Smooth muscle cell of bladder (primary cell): Measurements from ENCODE around the gene SCGB2A2. TPM values are rescaled to one million over a fixed set of nuclear protein-coding genes. Genes with fewer than 3 reads are reported as not detected.

Source experiments
- total RNA-seq: library from RNA; depleted of rRNA; stranded (reverse); fragments of >200 nt; gene quantifications from 2 replicates; pipeline ENCODE4 v1.2.3, GENCODE V29; 2014

The SCGB2A2 gene
- not detected in 2 replicates for total RNA-seq

DNA sequence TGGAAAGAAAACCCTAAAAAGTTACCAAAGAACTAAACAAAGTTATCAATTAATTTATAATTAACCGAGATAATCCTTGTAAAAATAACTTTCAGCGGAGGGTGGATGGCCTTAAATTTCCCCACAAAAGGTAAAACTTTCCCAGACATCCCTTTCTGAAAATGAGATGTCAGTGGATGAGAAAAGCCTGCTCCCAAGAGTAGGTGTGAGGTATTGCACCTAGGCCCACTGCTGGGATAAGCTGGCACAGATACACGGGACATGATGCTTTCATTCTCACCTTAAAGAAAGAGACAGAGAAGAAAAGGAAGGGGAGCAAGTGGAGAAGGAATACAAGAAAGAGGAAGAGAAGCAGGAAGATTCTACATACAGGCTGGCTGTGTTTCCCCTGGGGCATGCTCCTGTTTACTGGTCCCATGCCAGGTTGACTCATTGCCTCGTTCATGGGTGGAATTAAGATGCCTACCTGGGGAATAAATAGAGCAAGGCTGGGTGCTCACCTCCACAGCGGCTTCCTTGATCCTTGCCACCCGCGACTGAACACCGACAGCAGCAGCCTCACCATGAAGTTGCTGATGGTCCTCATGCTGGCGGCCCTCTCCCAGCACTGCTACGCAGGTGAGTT is at the start of gene SCGB2A2:
SCGB2A2 (plus strand) TSS at position 505 of the 625 bp plus-strand sequence; CDS start at position 564, 59 bp downstream.

DNA sequence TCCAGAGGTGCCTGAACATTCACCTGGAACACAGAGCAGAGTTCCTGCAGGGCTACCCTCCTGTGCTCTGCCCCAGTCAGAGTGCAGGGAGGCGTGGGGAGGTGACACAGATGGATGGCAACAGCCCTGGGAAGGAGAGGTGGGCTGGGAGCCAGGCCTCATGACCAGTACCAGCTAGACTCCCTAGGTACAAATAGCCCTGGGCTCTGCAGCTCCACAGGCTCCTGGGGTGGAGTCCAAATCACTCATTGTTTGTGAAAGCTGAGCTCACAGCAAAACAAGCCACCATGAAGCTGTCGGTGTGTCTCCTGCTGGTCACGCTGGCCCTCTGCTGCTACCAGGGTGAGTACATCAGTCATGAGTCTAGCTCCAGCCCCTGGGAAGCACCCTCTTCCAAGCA is 27.9 kb upstream of the SCGB2A2 start, which contains the start of gene SCGB1D2:
SCGB1D2 (plus strand) TSS at position 219 of the 400 bp plus-strand sequence; CDS start at position 288, 69 bp downstream.

DNA sequence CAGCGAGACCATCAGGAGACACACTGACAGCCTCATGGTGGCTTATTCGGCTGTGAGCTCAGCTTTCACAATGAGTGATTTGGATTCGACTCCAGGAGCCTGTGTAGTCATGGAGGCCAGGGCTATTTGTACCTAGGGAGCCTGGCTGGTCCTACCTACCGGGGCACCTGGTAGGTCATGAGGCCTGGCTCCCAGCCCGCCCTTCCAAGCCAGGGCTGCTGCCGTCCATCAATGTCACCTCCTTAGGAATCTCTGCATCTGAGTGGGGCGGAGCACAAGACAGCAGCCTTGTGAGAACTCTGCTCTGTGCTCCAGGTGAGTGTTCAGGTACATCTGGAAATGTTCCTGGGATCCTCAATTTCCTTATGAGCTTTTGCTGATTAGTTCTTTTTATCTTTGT is 29.0 kb downstream of the SCGB2A2 start, which contains the start of gene SCGB1D4:
SCGB1D4 (minus strand) TSS at position 101 of the 400 bp plus-strand sequence; CDS start at position 36, 65 bp downstream.

Other genes with a start within 250 kb of the SCGB2A2 start
- gene INCENP, start 146.1 kb upstream of the SCGB2A2 start, total RNA-seq = 5.8 and 7.5 TPM in 2 replicates
- not detected in 2 replicates for gene SCGB1D1, start 79.9 kb upstream of the SCGB2A2 start, total RNA-seq
- gene SCGB2A1, start 61.5 kb upstream of the SCGB2A2 start, total RNA-seq = not detected in 2 replicates
- gene SCGB1D2, start 27.9 kb upstream of the SCGB2A2 start, total RNA-seq = not detected in 2 replicates
- not detected in 2 replicates for gene SCGB1D4, start 28.9 kb downstream of the SCGB2A2 start, total RNA-seq
- gene ASRGL1, start 67.3 kb downstream of the SCGB2A2 start, total RNA-seq = 0.28 and 0.37 TPM in 2 replicates
- gene SCGB1A1, start 148.9 kb downstream of the SCGB2A2 start, total RNA-seq = not detected in 2 replicates